Stimulated activated CD8-positive, alpha-beta memory T cell treated with anti-CD3 and anti-CD28 coated beads, Interleukin-15, amount 100 ng/mL, for 4 hours (primary cell): ENCODE measurements around the gene NATD1.
A peak's percentile ranks its signal among the peaks of the same experiment; 100 is the strongest.

Experiments
- DNase-seq, 2 donors: peaks; one replicate each; pipeline ENCODE4 v3.0.0-alpha.2; 2020; ENCODE audit warnings: low read depth in 2 of 2

The NATD1 gene, protein sequence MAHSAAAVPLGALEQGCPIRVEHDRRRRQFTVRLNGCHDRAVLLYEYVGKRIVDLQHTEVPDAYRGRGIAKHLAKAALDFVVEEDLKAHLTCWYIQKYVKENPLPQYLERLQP

DNA sequence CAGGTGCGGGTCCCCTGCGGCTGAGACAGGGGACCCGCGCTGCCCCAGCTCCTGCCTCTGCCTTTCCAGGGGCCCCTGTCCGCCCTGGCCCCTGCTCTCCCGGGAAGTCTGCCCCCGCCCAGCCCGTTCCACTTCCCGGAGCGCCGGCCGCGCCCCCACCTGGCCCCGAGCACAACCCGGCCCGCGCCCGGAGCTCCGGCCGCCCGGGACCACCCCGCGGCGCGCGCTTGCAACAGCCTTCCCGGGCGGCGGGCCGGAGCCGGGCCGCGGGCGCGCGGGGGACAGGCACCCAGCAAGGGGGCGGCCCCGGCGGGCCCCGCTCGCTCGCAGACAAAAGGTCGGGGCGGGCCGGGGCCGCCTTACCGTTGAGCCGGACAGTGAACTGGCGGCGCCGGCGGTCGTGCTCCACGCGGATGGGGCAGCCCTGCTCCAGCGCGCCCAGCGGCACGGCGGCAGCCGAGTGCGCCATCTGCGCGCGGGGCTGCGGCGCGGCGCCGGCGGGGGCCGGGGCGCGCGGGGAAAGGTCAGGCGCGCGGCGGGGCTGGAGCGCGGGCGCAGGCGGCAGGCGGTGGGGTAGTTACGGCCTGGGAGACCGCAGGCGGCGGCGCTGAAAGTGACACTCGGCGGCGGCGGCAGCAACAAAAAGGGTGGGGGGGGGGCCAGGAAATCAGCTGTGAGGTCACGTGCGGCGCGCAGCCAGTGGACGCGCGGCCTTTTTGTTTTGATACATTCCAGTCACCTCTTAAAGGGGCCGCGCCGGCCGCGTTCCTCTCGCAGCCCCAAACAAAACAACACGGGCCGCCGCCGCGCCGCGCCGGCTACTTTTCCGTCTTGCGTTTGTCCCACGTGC, at the start of gene NATD1:
Gene NATD1, minus strand, starts transcription at position 615 of the 850 bp plus-strand sequence. Its CDS starts 146 bp downstream, at position 469.
- DNase-seq = peak; percentile 56 to 63

GRCh38 chr17:21301593-21302550, 48.7 kb upstream of the NATD1 start:
- DNase-seq = no peak

- DNase-seq = no peak
These were observed 47.7 kb upstream of the NATD1 start for GRCh38 chr17:21300601-21301571.

GRCh38 chr17:21299981-21300600, 46.9 kb upstream of the NATD1 start:
- DNase-seq = no peak

- no peak for DNase-seq
These were observed 45.8 kb upstream of the NATD1 start for GRCh38 chr17:21298983-21299519.

DNA sequence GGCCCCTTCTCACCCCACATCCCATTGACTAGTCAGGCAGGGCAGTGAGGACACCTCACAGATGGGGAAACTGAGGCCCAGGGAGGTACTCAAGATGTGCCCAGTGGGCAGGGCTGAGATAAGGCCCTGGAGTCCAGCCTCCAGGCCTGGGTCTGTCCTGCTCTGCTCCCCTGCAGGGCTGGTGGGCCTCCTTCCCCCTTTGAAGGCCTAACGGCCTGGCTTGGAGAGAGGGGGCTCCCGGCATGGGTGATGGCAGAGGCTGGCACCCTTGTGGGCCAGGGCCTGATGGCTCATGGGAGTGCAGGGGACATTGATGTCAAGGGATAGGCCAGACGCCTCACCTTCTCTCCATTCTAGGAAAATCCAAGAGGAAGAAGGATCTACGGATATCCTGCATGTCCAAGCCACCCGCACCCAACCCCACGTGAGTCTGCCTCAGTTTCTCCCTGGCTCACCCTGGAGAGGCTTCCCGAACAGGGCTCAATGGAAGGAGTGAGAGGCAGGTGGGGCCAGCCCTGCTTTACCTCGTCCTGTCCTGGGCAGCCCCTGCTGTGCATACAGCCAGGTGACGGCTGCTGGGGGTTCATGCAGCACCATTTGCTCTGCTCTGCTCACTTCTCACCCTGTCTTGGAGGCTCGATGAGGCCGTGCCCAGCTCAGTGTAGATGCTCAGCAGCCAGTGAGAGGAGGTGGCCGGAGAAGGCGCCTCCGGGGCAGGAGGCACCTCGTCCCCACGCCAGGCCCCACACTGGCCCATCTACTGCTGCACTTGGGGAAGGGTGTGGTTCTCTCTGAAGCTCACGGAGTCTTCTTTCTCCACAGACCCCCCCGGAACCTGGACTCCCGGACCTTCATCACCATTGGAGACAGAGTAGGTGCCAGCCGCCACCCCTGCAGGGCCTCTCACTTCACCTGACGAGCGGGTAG, 45.1 kb upstream of the NATD1 start:
- DNase-seq = no peak

GRCh38 chr17:21297597-21297996, 44.4 kb upstream of the NATD1 start:
- DNase-seq = no peak

DNA sequence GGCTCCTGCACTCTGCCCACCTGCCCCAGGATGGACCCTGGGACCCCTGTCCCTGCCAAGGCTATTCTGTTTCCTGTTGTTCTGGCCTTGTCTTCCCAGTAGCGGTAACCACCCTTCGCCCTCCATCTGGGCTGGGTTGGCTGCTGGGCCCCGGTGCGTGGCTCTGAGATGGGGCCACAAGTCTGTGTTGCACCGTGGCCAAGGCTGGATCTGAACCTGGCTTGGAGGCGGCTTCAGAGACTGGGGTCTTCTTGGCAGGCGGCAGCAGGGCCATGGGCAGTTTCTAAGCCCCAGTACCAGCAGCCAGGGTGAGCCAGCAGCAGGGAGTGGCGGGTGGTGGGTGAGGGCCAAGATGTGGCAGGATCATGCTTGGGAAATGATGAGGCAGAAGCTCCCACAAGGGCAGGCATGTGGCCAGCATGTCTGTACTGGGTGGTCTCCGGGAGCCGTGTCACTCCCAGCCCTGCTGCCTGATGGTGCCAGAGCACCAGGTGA, 43.9 kb upstream of the NATD1 start:
- no peak for DNase-seq

DNA sequence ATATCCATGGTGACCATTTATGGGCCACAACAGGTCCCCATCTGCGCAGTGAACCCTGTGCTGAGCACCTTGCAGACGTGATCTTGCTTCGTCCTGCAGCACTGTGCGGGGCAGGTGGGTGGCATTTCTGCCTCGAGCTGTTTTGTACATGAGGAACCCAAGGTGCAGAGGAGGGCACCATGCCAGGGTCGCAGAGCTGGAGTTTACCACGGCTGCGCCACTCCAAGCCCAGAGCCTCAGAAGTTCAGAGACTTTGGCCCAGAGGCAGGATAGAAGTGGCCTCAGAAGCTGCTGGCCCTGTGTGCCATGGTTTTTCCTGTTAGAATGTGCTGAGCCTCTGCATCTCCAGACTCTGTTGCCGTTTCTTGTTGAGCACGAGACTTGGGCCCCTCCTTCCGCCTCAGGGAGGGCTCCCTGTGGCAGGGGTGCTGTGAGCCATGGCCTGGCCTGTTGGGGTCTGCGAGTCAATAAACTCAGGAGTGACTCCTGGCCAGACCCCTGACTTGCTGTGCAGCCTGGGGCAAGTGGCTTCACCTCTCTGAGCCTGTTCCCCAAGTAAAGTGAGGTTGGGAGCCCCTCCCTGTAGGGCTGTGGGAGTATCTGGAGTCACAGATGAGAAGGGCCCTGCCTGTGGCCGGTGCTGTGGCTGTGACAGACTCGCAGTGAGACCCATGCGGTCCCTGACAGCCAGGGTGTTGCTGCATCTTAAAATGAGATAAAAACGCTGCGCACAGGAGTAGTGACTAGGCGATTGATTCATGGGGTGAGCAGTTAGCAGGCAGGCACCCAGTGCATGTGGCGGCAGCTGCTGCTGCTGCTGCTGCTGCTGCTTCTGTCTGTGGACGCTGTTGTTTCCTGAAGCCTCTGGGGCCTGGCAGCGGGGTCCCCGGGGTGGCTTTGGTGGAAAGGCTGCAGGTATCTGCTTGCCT, 43.2 kb upstream of the NATD1 start:
- DNase-seq = no peak

DNA sequence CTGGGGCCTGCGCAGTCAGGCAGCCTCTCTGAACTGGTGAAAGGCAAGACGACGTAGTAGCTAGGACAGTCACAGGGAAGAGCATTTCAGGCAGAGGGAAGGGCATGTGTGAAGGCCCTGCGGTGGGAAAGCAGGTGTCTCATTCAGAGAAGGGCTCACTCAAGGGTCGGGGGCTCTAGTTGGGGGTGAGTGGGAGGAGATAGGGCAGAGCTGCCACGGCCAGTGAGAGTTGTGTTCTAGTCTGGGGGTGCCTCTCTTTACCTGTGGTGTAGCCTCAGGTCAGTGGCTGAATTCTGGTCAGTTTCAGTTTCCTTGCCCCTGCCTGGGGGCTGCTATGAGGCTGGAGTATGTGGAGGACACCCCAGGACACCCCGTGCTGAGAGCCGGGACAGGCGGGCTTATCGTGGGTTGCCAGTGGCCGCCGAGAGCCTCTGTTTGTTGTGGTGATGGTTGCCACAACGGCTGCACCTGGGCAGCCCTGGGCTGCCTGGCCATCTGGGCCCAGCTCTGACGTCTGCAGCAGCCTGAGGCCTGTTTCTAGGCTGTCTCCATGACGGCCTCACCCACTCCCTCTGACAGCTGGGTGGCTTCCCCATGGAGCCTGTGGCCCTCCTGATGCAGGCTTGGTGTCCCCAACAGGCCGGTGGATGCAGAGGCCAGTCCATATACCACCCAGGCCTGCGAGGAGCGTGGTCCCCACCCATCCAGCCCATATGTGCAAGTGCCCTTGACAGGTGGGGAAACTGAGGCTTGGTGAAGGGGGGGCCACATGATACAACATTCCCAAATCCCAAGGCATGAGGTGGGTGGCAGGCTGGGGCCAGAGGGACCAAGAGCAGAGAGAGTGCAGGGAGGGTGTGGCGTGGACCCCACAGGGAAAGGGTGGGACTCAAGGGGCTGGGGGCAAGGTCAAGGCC, 42.1 kb upstream of the NATD1 start:
- no peak for DNase-seq

- no peak for DNase-seq
These were observed 41.3 kb upstream of the NATD1 start for GRCh38 chr17:21294321-21295035.

DNA sequence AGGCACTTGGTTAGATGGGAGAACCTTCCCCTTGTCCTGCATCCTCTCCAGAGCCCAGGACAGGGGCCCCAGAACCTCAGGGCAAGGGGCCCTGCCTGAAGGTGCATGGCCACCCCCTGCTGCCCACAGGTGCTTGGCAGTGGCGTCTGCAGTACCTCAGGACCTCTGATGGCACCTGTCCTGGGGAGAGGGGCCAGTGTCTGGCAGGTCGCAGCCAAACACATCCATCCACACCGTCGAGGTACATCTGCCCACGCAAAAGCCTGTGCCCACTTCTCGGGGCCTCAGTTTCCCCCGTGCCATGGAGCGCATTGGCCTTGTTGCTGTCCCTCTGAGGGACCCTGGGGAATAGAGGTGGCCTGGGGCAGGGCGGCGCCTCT, 40.6 kb upstream of the NATD1 start:
- DNase-seq = no peak

GRCh38 chr17:21292867-21293830, 39.9 kb upstream of the NATD1 start:
- DNase-seq = no peak

- no peak for DNase-seq
These were observed 38.7 kb upstream of the NATD1 start for GRCh38 chr17:21291862-21292261.

DNA sequence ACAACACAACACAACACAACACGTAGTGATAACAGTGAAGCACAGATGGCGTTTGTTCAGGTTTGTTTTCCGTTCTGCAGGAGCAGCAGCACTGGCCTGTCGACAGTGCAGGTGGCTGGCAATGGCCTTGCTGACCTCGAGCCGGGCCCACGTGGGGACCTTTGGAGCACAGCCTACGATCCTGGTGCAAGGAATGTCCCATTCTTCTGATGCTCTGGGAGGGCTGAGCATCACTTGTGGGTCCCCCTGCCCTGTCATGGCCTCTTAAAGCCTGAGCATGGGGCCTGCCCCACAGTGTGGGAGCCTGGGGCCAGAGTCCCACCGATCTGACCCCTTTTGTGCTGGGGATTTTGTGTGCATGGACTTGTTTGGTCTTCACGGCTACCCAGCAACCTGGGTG, 38.1 kb upstream of the NATD1 start:
- no peak for DNase-seq
